Measurements from ENCODE around the gene CNPPD1.

CNPPD1 gene

GRCh38 chr2:219176818-219177551 is at the start of gene CNPPD1:
Gene CNPPD1 (minus strand): TSS chr2:219176925. CDS start chr2:219176828, 97 bp downstream.
- peak; percentile 71 to 76 for DNase-seq (ENCODE audit: low read depth in 2 of 2)

GRCh38 chr2:219225350-219225749 is 48.6 kb upstream of the CNPPD1 start:
- no peak for DNase-seq (ENCODE audit: low read depth in 2 of 2)

- no peak for DNase-seq (ENCODE audit: low read depth in 2 of 2)
These were observed 47.3 kb upstream of the CNPPD1 start for GRCh38 chr2:219223831-219224610.

GRCh38 chr2:219221957-219222518 is 45.3 kb upstream of the CNPPD1 start:
- no peak for DNase-seq (ENCODE audit: low read depth in 2 of 2)

GRCh38 chr2:219220652-219221402 is 44.1 kb upstream of the CNPPD1 start:
- no peak for DNase-seq (ENCODE audit: low read depth in 2 of 2)

- DNase-seq (ENCODE audit: low read depth in 2 of 2): no peak
These were observed 43.2 kb upstream of the CNPPD1 start for GRCh38 chr2:219219784-219220532.

- DNase-seq (ENCODE audit: low read depth in 2 of 2): peak; percentile 83 to 87
These were observed 42.3 kb upstream of the CNPPD1 start, which contains the start of gene ABCB6 for GRCh38 chr2:219218732-219219701. Gene ABCB6 (minus strand): TSS chr2:219218958. CDS start chr2:219218673, 285 bp downstream.

GRCh38 chr2:219218217-219218731 is 41.5 kb upstream of the CNPPD1 start:
- no peak for DNase-seq (ENCODE audit: low read depth in 2 of 2)

- no peak for DNase-seq (ENCODE audit: low read depth in 2 of 2)
These were observed 39.8 kb upstream of the CNPPD1 start for GRCh38 chr2:219216535-219216915.

- DNase-seq (ENCODE audit: low read depth in 2 of 2): no peak
These were observed 39.3 kb upstream of the CNPPD1 start for GRCh38 chr2:219215871-219216534.

GRCh38 chr2:219214786-219215185 is 38.1 kb upstream of the CNPPD1 start:
- no peak for DNase-seq (ENCODE audit: low read depth in 2 of 2)

GRCh38 chr2:219214141-219214540 is 37.4 kb upstream of the CNPPD1 start:
- no peak for DNase-seq (ENCODE audit: low read depth in 2 of 2)

- no peak for DNase-seq (ENCODE audit: low read depth in 2 of 2)
These were observed 36.9 kb upstream of the CNPPD1 start for GRCh38 chr2:219213486-219214071.

- no peak for DNase-seq (ENCODE audit: low read depth in 2 of 2)
These were observed 36.3 kb upstream of the CNPPD1 start for GRCh38 chr2:219213026-219213415.

- DNase-seq (ENCODE audit: low read depth in 2 of 2): no peak
These were observed 34.2 kb upstream of the CNPPD1 start for GRCh38 chr2:219210886-219211362.

- no peak for DNase-seq (ENCODE audit: low read depth in 2 of 2)
These were observed 33.6 kb upstream of the CNPPD1 start for GRCh38 chr2:219210196-219210885.

- no peak for DNase-seq (ENCODE audit: low read depth in 2 of 2)
These were observed 32.8 kb upstream of the CNPPD1 start for GRCh38 chr2:219209236-219210195.

All from activated CD4-positive, alpha-beta T cell treated with anti-CD3 and anti-CD28 coated beads for 24 hours (primary cell).